Esophagus squamous epithelium (tissue), 5 donors: ENCODE data around the gene EPAS1. TPM values are rescaled to one million over a fixed set of nuclear protein-coding genes. Genes with fewer than 3 reads are reported as not detected.

Experiments
- DNase-seq: peaks from one replicate; lab custom pipeline; 2025; lab: John Stamatoyannopoulos, UW
- H3K27ac ChIP-seq, 4 donors: fragments of 200-600 bp; sonication (generic); one replicate each; pipeline ENCODE4 v1.5.1; 2016 to 2019; ENCODE audit warnings: mild to moderate bottlenecking in 1 of 4
- H3K27me3 ChIP-seq, 4 donors: fragments of 200-600 bp; sonication (generic); 1 replicate in 3 of 4; 2 replicates in 1 of 4; pipeline versions ENCODE4 v1.5.1 to v1.6.0; 2017 to 2021; ENCODE audit warnings: antibody characterized with exemption in 1 of 4
- H3K36me3 ChIP-seq, 3 donors: fragments of 200-600 bp; sonication (generic); one replicate each; pipeline ENCODE4 v1.5.1; 2016 to 2019
- H3K4me1 ChIP-seq, 3 donors: fragments of 200-600 bp; sonication (generic); one replicate each; pipeline ENCODE4 v1.5.1; 2017 to 2019
- H3K4me3 ChIP-seq, 4 donors: fragments of 200-600 bp; sonication (generic); 1 replicate in 3 of 4; 2 replicates in 1 of 4; pipeline ENCODE4 v1.5.1; 2016 to 2019; ENCODE audit warnings: mild to moderate bottlenecking in 2 of 4, moderate library complexity in 1 of 4
- H3K9me3 ChIP-seq, 3 donors: fragments of 200-600 bp; sonication (generic); one replicate each; pipeline ENCODE4 v1.5.1; 2016 to 2019
- CTCF ChIP-seq, 6 experiments: fragments of 450-650 bp in 4 of 6; fragments of 200-600 bp in 2 of 6; sonication (generic) in 2 of 6; IDR thresholded peaks; one replicate each; pipeline ENCODE4 v1.5.1; 2016 to 2019; ENCODE audit warnings: antibody characterized with exemption in 6 of 6, mild to moderate bottlenecking in 4 of 6, moderate library complexity in 4 of 6
- POLR2A ChIP-seq, 4 donors: fragments of 450-650 bp; IDR thresholded peaks; one replicate each; pipeline ENCODE4 v1.6.1; 2017; ENCODE audit warnings: antibody characterized with exemption in 4 of 4, mild to moderate bottlenecking in 4 of 4, moderate library complexity in 3 of 4
- WGBS, 2 donors: methylation state at CpG; one replicate each; pipeline ENCODE4 v1.1.5; 2018; 5-methylcytosine and 5-hydroxymethylcytosine counted together
- intact Hi-C: fragments of 100-400 bp; cut with DNase I; formaldehyde crosslinking; loops from one replicate; pipeline ENCODE4 v1.15.0; 2022
- total RNA-seq, 4 donors: library from RNA; depleted of rRNA; stranded (reverse); fragments of >200 nt; gene quantifications; one replicate each; pipeline ENCODE4 v1.1.0, GENCODE V29; 2016
- donor health status: DM: yes; HTN: yes; CAD: no.

EPAS1 gene
- total RNA-seq, 4 donors from 2014 or later: 86.7 to 151 (median 105) TPM

GRCh38 chr2:46254474-46254873 lies 42.7 kb upstream of the EPAS1 start:
- Histone ChIP-seq H3K9me3 (no peaks in the 10 kb centered on the region), H3K36me3 (no peaks in the 10 kb centered on the region), H3K4me1 (peaks cover 0 to 45% (median 21%) of the 10 kb centered on the region in 3 donors), H3K4me3 (no peak overlapping the region), H3K27ac (no peak overlapping the region), H3K27me3 (no peaks in the 10 kb centered on the region)
- intact Hi-C loops: no loop called here
- 75% methylated on average over 4 of the region's 4 CpGs for whole genome bisulfite sequencing, 2 donors
- no peak for DNase-seq
- TF ChIP-seq CTCF (IDR thresholded peaks at IDR 0.05) (no peak), POLR2A (IDR thresholded peaks at IDR 0.05) (no peak)

- H3K27me3 ChIP-seq: no peaks in the 10 kb centered on the region
- no peaks in the 10 kb centered on the region for H3K36me3 ChIP-seq
- intact Hi-C loops: no loop called here
- TF ChIP-seq CTCF (IDR thresholded peaks at IDR 0.05) (no peak), POLR2A (IDR thresholded peaks at IDR 0.05) (no peak)
- WGBS, 2 donors: 77 to 78% methylated on average over 5 of the region's 5 CpGs
- no peak overlapping the region for H3K4me3 ChIP-seq
- H3K27ac ChIP-seq: peak overlapping the region in 3 of 4 donors; percentile 22 to 40 (median 23)
- no peak for DNase-seq
- no peaks in the 10 kb centered on the region for H3K9me3 ChIP-seq
- peaks cover 0 to 44% (median 18%) of the 10 kb centered on the region in 3 donors for H3K4me1 ChIP-seq
Observed at GRCh38 chr2:46256563-46257142, 40.6 kb upstream of the EPAS1 start.

GRCh38 chr2:46257476-46257875 lies 39.7 kb upstream of the EPAS1 start:
- no peaks in the 10 kb centered on the region for H3K9me3 ChIP-seq
- H3K27ac ChIP-seq: peak overlapping the region in 3 of 4 donors; percentile 22 to 40 (median 23)
- TF ChIP-seq CTCF (IDR thresholded peaks at IDR 0.05) (no peak), POLR2A (IDR thresholded peaks at IDR 0.05) (no peak)
- H3K27me3 ChIP-seq: no peaks in the 10 kb centered on the region
- DNase-seq: no peak
- no peak overlapping the region for H3K4me3 ChIP-seq
- intact Hi-C loops: no loop called here
- peaks cover 0 to 36% (median 9%) of the 10 kb centered on the region in 3 donors for H3K4me1 ChIP-seq
- 52 to 81% methylated on average over 4 of the region's 4 CpGs for WGBS, 2 donors
- H3K36me3 ChIP-seq: no peaks in the 10 kb centered on the region

GRCh38 chr2:46257980-46258379 lies 39.2 kb upstream of the EPAS1 start:
- WGBS, 2 donors: 69 to 74% methylated on average over 5 of the region's 5 CpGs
- intact Hi-C loops: no loop called here
- H3K27ac ChIP-seq: peak overlapping the region in 1 of 4 donors; percentile 23

GRCh38 chr2:46258937-46259776 lies 38.0 kb upstream of the EPAS1 start:
- DNase-seq: no peak
- Histone ChIP-seq H3K27me3 (no peaks in the 10 kb centered on the region), H3K36me3 (no peaks in the 10 kb centered on the region), H3K4me3 (no peak overlapping the region), H3K4me1 (peaks cover 0 to 25% (median 2%) of the 10 kb centered on the region in 3 donors), H3K27ac (peak overlapping the region in 2 of 4 donors; percentile 9 to 32), H3K9me3 (no peaks in the 10 kb centered on the region)
- TF ChIP-seq POLR2A (IDR thresholded peaks at IDR 0.05): no peak
- no peak for TF ChIP-seq CTCF (IDR thresholded peaks at IDR 0.05)
- WGBS, 2 donors: 81 to 90% methylated on average over 4 to 5 of the region's 5 CpGs
- intact Hi-C loops: no loop called here

More at GRCh38 chr2:46257980-46258379, 39.2 kb upstream of the EPAS1 start:
- H3K36me3 ChIP-seq: no peaks in the 10 kb centered on the region
- DNase-seq: no peak
- H3K9me3 ChIP-seq: no peaks in the 10 kb centered on the region
- H3K4me3 ChIP-seq: no peak overlapping the region
- peaks cover 0 to 31% (median 4%) of the 10 kb centered on the region in 3 donors for H3K4me1 ChIP-seq
- TF ChIP-seq POLR2A (IDR thresholded peaks at IDR 0.05): no peak
- no peaks in the 10 kb centered on the region for H3K27me3 ChIP-seq
